GM12878 (cell line): ENCODE measurements around the gene GAL. TPM values are rescaled to one million over a fixed set of nuclear protein-coding genes. Genes with fewer than 3 reads are reported as not detected.

ENCODE experiments used
- ATAC-seq: fragments of 200-7000 bp; cut with Tn5 transposase; 3 replicates; pipeline ENCODE4 v1.9.1; 2020; ENCODE audit warnings: mild to moderate bottlenecking, moderate library complexity
- BruUV-seq: library from RNA; stranded (reverse); fragments of 400-500 nt; replicated peaks from 2 replicates; lab custom pipeline; 2021; lab: Mats Ljungman, UMichigan
- CTCF ChIA-PET: fragments of 300-600 bp; sonication (Branson Sonifier 250); formaldehyde crosslinking; extraction: SDS; loops from one replicate; lab custom pipeline; 2021; ENCODE audit warnings: inconsistent platforms; lab: Yijun Ruan, JAX
- POLR2A ChIA-PET: fragments of 350-600 bp; formaldehyde crosslinking; extraction: SDS; loops from one replicate; lab custom pipeline; 2021; ENCODE audit warnings: inconsistent platforms; lab: Charles Lee
- RAD21 ChIA-PET: fragments of 300-600 bp; sonication (Branson Sonifier 250); formaldehyde crosslinking; loops from one replicate; lab custom pipeline; 2023; ENCODE audit warnings: antibody characterized with exemption; ENCODE audit not compliant: unreplicated experiment; lab: Charles Lee
- SMC1A ChIA-PET: fragments of 300-600 bp; sonication (Branson Sonifier 250); formaldehyde crosslinking; loops from one replicate; lab custom pipeline; 2023; ENCODE audit not compliant: unreplicated experiment, uncharacterized antibody; lab: Charles Lee
- DNase-seq: peaks from one replicate; pipeline ENCODE4 v3.0.0-alpha.2; 2011; ENCODE audit warnings: low read depth, low spot score
- FAIRE-seq: peaks from 3 replicates; lab custom pipeline; 2011; peaks lifted over from hg19 to GRCh38; lab: Jason Lieb, UNC
- H2AFZ ChIP-seq: 2 replicates; pipeline ENCODE4 v1.6.0; 2011; ENCODE audit warnings: low read depth, low read length, control low read depth; ENCODE audit not compliant: control insufficient read depth
- H3K27ac ChIP-seq: 2 replicates; pipeline ENCODE4 v1.5.1; 2011; ENCODE audit warnings: control low read depth; ENCODE audit not compliant: control insufficient read depth, insufficient read depth
- H3K27me3 ChIP-seq, 2 experiments: replicated peaks in 1 of 2; 2 replicates each; pipeline versions ENCODE4 v1.6.0 to v1.6.1; 2011; ENCODE audit warnings: low read length in 1 of 2; ENCODE audit not compliant: control insufficient read depth in 2 of 2, insufficient read depth in 2 of 2
- H3K36me3 ChIP-seq, 2 experiments: 2 replicates each; pipeline ENCODE4 v1.5.1; 2011; ENCODE audit warnings: low read length in 1 of 2; ENCODE audit not compliant: control insufficient read depth in 2 of 2, insufficient read depth in 2 of 2
- H3K4me1 ChIP-seq: 2 replicates; pipeline ENCODE4 v1.6.1; 2011; ENCODE audit warnings: mild to moderate bottlenecking, low read length, moderate library complexity, mixed read lengths; ENCODE audit not compliant: control insufficient read depth, insufficient read depth
- H3K4me2 ChIP-seq: 2 replicates; pipeline ENCODE4 v1.6.0; 2011; ENCODE audit warnings: control low read depth; ENCODE audit not compliant: control insufficient read depth, insufficient read depth
- H3K4me3 ChIP-seq: fragments of 200-600 bp; sonication (generic); 2 replicates; pipeline ENCODE4 v1.5.1; 2016
- H3K79me2 ChIP-seq: 2 replicates; pipeline ENCODE4 v1.6.0; 2011; ENCODE audit warnings: low read length; ENCODE audit not compliant: control insufficient read depth, insufficient read depth
- H3K9ac ChIP-seq: 2 replicates; pipeline ENCODE4 v1.8.0; 2011; ENCODE audit warnings: low read length, control low read depth, mixed read lengths; ENCODE audit not compliant: control insufficient read depth, insufficient read depth
- H3K9me3 ChIP-seq: replicated peaks from 3 replicates; pipeline ENCODE4 v1.5.1; 2011; ENCODE audit warnings: mild to moderate bottlenecking, low read length; ENCODE audit not compliant: control insufficient read depth, insufficient read depth
- H4K20me1 ChIP-seq: 2 replicates; pipeline ENCODE4 v1.6.0; 2011; ENCODE audit not compliant: control insufficient read depth, insufficient read depth
- BCL11A ChIP-seq: IDR thresholded peaks from 2 replicates; pipeline ENCODE4 v1.6.1; 2011; ENCODE audit warnings: low read depth, low read length
- CREB1 ChIP-seq: IDR thresholded peaks from 2 replicates; pipeline ENCODE4 v1.6.1; 2012; ENCODE audit warnings: low read depth, mild to moderate bottlenecking, inconsistent platforms
- EP300 ChIP-seq, 2 experiments: fragments of 150-350 bp in 1 of 2; IDR thresholded peaks; 2 replicates each; pipeline ENCODE4 v1.6.1; 2011 to 2012; ENCODE audit warnings: low read depth in 2 of 2, low read length in 2 of 2, borderline replicate concordance in 1 of 2, improper control_type of control experiment in 1 of 2, inconsistent platforms in 1 of 2; ENCODE audit not compliant: control insufficient read depth in 1 of 2
- FOXM1 ChIP-seq: IDR thresholded peaks from 2 replicates; pipeline ENCODE4 v1.6.1; 2012; ENCODE audit warnings: low read depth, mild to moderate bottlenecking, inconsistent platforms, low read length, moderate library complexity
- NFIC ChIP-seq: IDR thresholded peaks from 2 replicates; pipeline ENCODE4 v1.6.1; 2012; ENCODE audit warnings: low read depth, mild to moderate bottlenecking, inconsistent platforms, low read length, moderate library complexity
- NFXL1 ChIP-seq: fragments of 450-650 bp; IDR thresholded peaks from 2 replicates; pipeline ENCODE4 v1.6.1; 2017; ENCODE audit warnings: antibody characterized with exemption, mild to moderate bottlenecking, borderline replicate concordance
- NRF1 ChIP-seq: conservative IDR thresholded peaks from 2 replicates; pipeline ENCODE4 v1.6.1; 2011; ENCODE audit warnings: mild to moderate bottlenecking, low read depth, low read length, improper control_type of control experiment
- POLR2A ChIP-seq: IDR thresholded peaks from 2 replicates; pipeline ENCODE4 v1.6.1; 2011; ENCODE audit warnings: low read depth, mild to moderate bottlenecking, low read length
- RB1 ChIP-seq: fragments of 450-650 bp; formaldehyde crosslinking; IDR thresholded peaks from 2 replicates; pipeline ENCODE4 v1.6.1; 2017; ENCODE audit warnings: mild to moderate bottlenecking, borderline replicate concordance
- RUNX3 ChIP-seq: IDR thresholded peaks from 2 replicates; pipeline ENCODE4 v1.6.1; 2012; ENCODE audit warnings: low read length, inconsistent platforms
- SMAD1 ChIP-seq: fragments of 450-650 bp; IDR thresholded peaks from 2 replicates; pipeline ENCODE4 v1.6.1; 2018; ENCODE audit warnings: mild to moderate bottlenecking, low read depth; ENCODE audit not compliant: partially characterized antibody
- SMC3 ChIP-seq: IDR thresholded peaks from 2 replicates; pipeline ENCODE4 v1.6.1; 2011; ENCODE audit warnings: low read length, improper control_type of control experiment, borderline replicate concordance
- YBX1 ChIP-seq: fragments of 450-650 bp; IDR thresholded peaks from 2 replicates; pipeline ENCODE4 v1.6.1; 2016; ENCODE audit warnings: antibody characterized with exemption
- ZNF217 ChIP-seq: fragments of 450-650 bp; IDR thresholded peaks from 2 replicates; pipeline ENCODE4 v1.6.1; 2017; ENCODE audit warnings: antibody characterized with exemption, mild to moderate bottlenecking
- WGBS: methylation state at CpG from one replicate; pipeline ENCODE4 v1.1.6; 2016; ENCODE audit warnings: low lambda C conversion rate; ENCODE audit not compliant: insufficient replicate concordance, insufficient coverage; ENCODE audit errors: missing lambda C conversion rate; 5-methylcytosine and 5-hydroxymethylcytosine counted together
- in situ Hi-C: fragments of 300-500 bp; cut with MboI; formaldehyde crosslinking; loops from 9 replicates; pipeline ENCODE4 v1.14.3; 2018; ENCODE audit warnings: mixed read lengths
- intact Hi-C: fragments of 100-400 bp; cut with micrococcal nuclease; formaldehyde crosslinking; loops from one replicate; pipeline ENCODE4 v1.14.2; 2022; ENCODE audit not compliant: unreplicated experiment
- polyA plus RNA-seq, 11 experiments: library from polyadenylated mRNA; depleted of rRNA in 4 of 11; unstranded in 6 of 11; stranded (reverse) in 5 of 11; fragments of >200 nt; fragmentation: Nextera tagmentation in 4 of 11; fragmentation: Illumina TruSeq in 1 of 11; extraction: Ambion mirVana in 4 of 11; extraction: Trizol in 1 of 11; gene quantifications; 1 replicate in 1 of 11; 2 replicates in 10 of 11; pipeline versions ENCODE4 v1.2.1 to v1.2.3, GENCODE V29; 2011 to 2016; ENCODE audit warnings: inconsistent platforms in 2 of 11, missing spikeins in 2 of 11, low read depth in 1 of 11
- total RNA-seq, 4 experiments: library from RNA; depleted of rRNA in 3 of 4; stranded (reverse); fragments of >200 nt in 3 of 4; fragmentation: Illumina TruSeq in 1 of 4; extraction: Trizol in 1 of 4; gene quantifications; 2 replicates each; pipeline versions ENCODE4 v1.2.1 to v1.2.3, GENCODE V29; 2013 to 2021
- TF ChIP-seq, protein P1 (sequence below): fragments of 450-650 bp; IDR thresholded peaks from 2 replicates; pipeline ENCODE4 v1.6.1; 2018; ENCODE audit warnings: borderline replicate concordance, mild to moderate bottlenecking; ENCODE audit not compliant: partially characterized antibody
- TF ChIP-seq, protein P2 (sequence below): IDR thresholded peaks from 2 replicates; pipeline ENCODE4 v1.6.1; 2011; ENCODE audit warnings: borderline replicate concordance, low read depth, mild to moderate bottlenecking, moderate library complexity, low read length; ENCODE audit not compliant: insufficient read depth, poor library complexity, severe bottlenecking
- TF ChIP-seq, protein P3 (sequence below): IDR thresholded peaks from 2 replicates; pipeline ENCODE4 v1.6.1; 2012; ENCODE audit warnings: low read length, inconsistent platforms
- TF ChIP-seq, protein P4 (sequence below): IDR thresholded peaks from 2 replicates; pipeline ENCODE4 v1.6.1; 2011; ENCODE audit warnings: low read depth, low read length, improper control_type of control experiment, borderline replicate concordance

GAL gene
- total and polyA plus RNA-seq, 10 of the 15 experiments (the other 5 are each of a cell fraction or from before 2014, with no cell fraction given) = 0.35 TPM; not detected in 9

DNA sequence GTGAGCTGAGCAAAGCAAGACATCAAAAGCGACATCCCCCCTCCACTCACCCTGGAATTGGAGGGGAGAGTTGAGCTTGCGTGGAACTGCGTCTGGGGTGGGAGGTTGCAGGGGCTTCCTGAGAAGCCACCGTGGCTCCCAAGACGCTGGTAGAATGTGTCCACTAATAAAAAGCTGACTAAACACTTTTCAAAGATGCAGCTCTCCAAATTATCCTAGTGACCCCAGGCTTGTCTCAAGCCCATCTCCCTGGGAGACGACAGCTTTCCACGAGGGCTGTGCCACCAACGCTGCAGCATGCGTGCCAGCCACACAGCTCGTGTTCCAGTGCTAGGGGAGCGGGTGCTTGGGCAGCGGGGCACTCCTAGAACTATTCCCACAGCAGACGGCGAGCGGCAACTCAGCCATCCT lies 6.3 kb upstream of the GAL start:
- Histone ChIP-seq H3K36me3 (no peaks in the 10 kb centered on the region), H3K79me2 (no peaks in the 10 kb centered on the region), H4K20me1 (no peaks in the 10 kb centered on the region), H3K4me2 (no peak overlapping the region), H2AFZ (no peak overlapping the region), H3K4me3 (no peak overlapping the region), H3K9me3 (no peaks in the 10 kb centered on the region), H3K27ac (no peak overlapping the region), H3K9ac (no peak overlapping the region), H3K4me1 (no peaks in the 10 kb centered on the region), H3K27me3 (peaks cover 0 to under 1% of the 10 kb centered on the region in 2 experiments; a peak in 3 of 4 replicates)
- ChIA-PET RAD21 (no interaction called here), CTCF (no interaction called here), SMC1A (no interaction called here), POLR2A (no interaction called here)
- BruUV-seq = no TSS peak
- DNase-seq (no peak), FAIRE-seq (no peak), ATAC-seq (no peak)
- in situ Hi-C loops (no loop called here), intact Hi-C loops (no loop called here)
- WGBS = 36% methylated on average over 15 of the region's 15 CpGs
- TF ChIP-seq, protein P1, sequence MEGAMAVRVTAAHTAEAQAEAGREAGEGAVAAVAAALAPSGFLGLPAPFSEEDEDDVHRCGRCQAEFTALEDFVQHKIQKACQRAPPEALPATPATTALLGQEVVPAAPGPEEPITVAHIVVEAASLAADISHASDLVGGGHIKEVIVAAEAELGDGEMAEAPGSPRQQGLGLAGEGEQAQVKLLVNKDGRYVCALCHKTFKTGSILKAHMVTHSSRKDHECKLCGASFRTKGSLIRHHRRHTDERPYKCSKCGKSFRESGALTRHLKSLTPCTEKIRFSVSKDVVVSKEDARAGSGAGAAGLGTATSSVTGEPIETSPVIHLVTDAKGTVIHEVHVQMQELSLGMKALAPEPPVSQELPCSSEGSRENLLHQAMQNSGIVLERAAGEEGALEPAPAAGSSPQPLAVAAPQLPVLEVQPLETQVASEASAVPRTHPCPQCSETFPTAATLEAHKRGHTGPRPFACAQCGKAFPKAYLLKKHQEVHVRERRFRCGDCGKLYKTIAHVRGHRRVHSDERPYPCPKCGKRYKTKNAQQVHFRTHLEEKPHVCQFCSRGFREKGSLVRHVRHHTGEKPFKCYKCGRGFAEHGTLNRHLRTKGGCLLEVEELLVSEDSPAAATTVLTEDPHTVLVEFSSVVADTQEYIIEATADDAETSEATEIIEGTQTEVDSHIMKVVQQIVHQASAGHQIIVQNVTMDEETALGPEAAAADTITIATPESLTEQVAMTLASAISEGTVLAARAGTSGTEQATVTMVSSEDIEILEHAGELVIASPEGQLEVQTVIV = no peak
- TF ChIP-seq NRF1 (no peak), YBX1 (no peak), RB1 (no peak), SMC3 (no peak), NFXL1 (no peak), FOXM1 (no peak), CREB1 (no peak), EP300 (IDR thresholded peaks at IDR 0.05; ENCODE audit: borderline replicate concordance in 1 of 2, control insufficient read depth in 1 of 2, low read depth in 2 of 2, low read length in 2 of 2) (no peak), RUNX3 (no peak), ZNF217 (no peak), NFIC (no peak), BCL11A (no peak), POLR2A (no peak), SMAD1 (no peak)
- TF ChIP-seq, protein P2, sequence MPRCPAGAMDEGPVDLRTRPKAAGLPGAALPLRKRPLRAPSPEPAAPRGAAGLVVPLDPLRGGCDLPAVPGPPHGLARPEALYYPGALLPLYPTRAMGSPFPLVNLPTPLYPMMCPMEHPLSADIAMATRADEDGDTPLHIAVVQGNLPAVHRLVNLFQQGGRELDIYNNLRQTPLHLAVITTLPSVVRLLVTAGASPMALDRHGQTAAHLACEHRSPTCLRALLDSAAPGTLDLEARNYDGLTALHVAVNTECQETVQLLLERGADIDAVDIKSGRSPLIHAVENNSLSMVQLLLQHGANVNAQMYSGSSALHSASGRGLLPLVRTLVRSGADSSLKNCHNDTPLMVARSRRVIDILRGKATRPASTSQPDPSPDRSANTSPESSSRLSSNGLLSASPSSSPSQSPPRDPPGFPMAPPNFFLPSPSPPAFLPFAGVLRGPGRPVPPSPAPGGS = no peak
- TF ChIP-seq, protein P3, sequence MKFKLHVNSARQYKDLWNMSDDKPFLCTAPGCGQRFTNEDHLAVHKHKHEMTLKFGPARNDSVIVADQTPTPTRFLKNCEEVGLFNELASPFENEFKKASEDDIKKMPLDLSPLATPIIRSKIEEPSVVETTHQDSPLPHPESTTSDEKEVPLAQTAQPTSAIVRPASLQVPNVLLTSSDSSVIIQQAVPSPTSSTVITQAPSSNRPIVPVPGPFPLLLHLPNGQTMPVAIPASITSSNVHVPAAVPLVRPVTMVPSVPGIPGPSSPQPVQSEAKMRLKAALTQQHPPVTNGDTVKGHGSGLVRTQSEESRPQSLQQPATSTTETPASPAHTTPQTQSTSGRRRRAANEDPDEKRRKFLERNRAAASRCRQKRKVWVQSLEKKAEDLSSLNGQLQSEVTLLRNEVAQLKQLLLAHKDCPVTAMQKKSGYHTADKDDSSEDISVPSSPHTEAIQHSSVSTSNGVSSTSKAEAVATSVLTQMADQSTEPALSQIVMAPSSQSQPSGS = no peak
- TF ChIP-seq, protein P4, sequence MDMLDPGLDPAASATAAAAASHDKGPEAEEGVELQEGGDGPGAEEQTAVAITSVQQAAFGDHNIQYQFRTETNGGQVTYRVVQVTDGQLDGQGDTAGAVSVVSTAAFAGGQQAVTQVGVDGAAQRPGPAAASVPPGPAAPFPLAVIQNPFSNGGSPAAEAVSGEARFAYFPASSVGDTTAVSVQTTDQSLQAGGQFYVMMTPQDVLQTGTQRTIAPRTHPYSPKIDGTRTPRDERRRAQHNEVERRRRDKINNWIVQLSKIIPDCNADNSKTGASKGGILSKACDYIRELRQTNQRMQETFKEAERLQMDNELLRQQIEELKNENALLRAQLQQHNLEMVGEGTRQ = no peak
